B cell (primary cell): Measurements from ENCODE around the gene AADACL3. TPM values are rescaled to one million over a fixed set of nuclear protein-coding genes. Genes with fewer than 3 reads are reported as not detected.

Source experiments
- ATAC-seq: fragments of 200-7000 bp; cut with Tn5 transposase; one replicate; pipeline ENCODE4 v1.10.0; 2021; ENCODE audit warnings: low read depth, mild to moderate bottlenecking, moderate number of reproducible peaks, moderate library complexity
- CTCF ChIA-PET: fragments of 350-600 bp; sonication (Branson Sonifier 250); formaldehyde crosslinking; loops from one replicate; lab custom pipeline; 2021; ENCODE audit warnings: antibody characterized with exemption, inconsistent platforms; lab: Charles Lee
- POLR2A ChIA-PET: fragments of 350-600 bp; sonication (Branson Sonifier 250); formaldehyde crosslinking; loops from one replicate; lab custom pipeline; 2021; ENCODE audit warnings: antibody characterized with exemption; lab: Charles Lee
- DNase-seq: peaks from one replicate; pipeline ENCODE4 v3.0.0; 2013
- H2AFZ ChIP-seq: 2 replicates; pipeline ENCODE4 v1.6.1; 2012; ENCODE audit warnings: mild to moderate bottlenecking, low read depth, low read length; ENCODE audit not compliant: insufficient read depth, poor library complexity, severe bottlenecking
- H3K27ac ChIP-seq, 2 donors: 1 replicate in 1 of 2; 2 replicates in 1 of 2; pipeline ENCODE4 v1.5.1; 2012 to 2013; ENCODE audit warnings: low read length in 2 of 2, mild to moderate bottlenecking in 2 of 2, moderate library complexity in 1 of 2
- H3K27me3 ChIP-seq, 4 experiments: fragments of 200-600 bp in 1 of 4; sonication (generic) in 1 of 4; replicated peaks in 1 of 4; 1 replicate in 2 of 4; 2 replicates in 2 of 4; pipeline versions ENCODE4 v1.6.1 to v1.7.0; 2013 to 2016; ENCODE audit warnings: low read length in 3 of 4, mild to moderate bottlenecking in 2 of 4, mixed read lengths in 1 of 4, moderate library complexity in 1 of 4; ENCODE audit not compliant: insufficient read depth in 4 of 4, control insufficient read depth in 3 of 4; ENCODE audit errors: control extremely low read depth in 1 of 4
- H3K36me3 ChIP-seq, 2 experiments: replicated peaks in 1 of 2; 1 replicate in 1 of 2; 2 replicates in 1 of 2; pipeline versions ENCODE4 v1.6.1 to v1.7.1; 2013; ENCODE audit warnings: low read length in 1 of 2; ENCODE audit not compliant: insufficient read depth in 2 of 2, control insufficient read depth in 1 of 2; ENCODE audit errors: control extremely low read depth in 1 of 2, extremely low read depth in 1 of 2
- H3K4me1 ChIP-seq, 2 donors: fragments of 200-600 bp in 1 of 2; sonication (generic) in 1 of 2; 1 replicate in 1 of 2; 2 replicates in 1 of 2; pipeline versions ENCODE4 v1.5.1 to v1.6.1; 2013 to 2017; ENCODE audit warnings: low read length in 2 of 2; ENCODE audit not compliant: control insufficient read depth in 2 of 2, insufficient read depth in 2 of 2
- H3K4me2 ChIP-seq: replicated peaks from 2 replicates; pipeline ENCODE3; 2012; ENCODE audit warnings: mild to moderate bottlenecking, low read depth, low read length; ENCODE audit not compliant: poor library complexity, severe bottlenecking
- H3K4me3 ChIP-seq, 5 experiments: fragments of 200-600 bp in 1 of 5; sonication (generic) in 1 of 5; 1 replicate in 3 of 5; 2 replicates in 2 of 5; pipeline versions ENCODE4 v1.5.1 to v1.7.0; 2011 to 2016; ENCODE audit warnings: low read length in 4 of 5, mild to moderate bottlenecking in 4 of 5, low read depth in 2 of 5, control low read depth in 1 of 5, moderate library complexity in 1 of 5; ENCODE audit not compliant: insufficient read depth in 1 of 5; ENCODE audit errors: control extremely low read depth in 1 of 5, extremely low read depth in 1 of 5
- H3K79me2 ChIP-seq: fragments of 200-600 bp; sonication (generic); one replicate; pipeline ENCODE4 v1.6.0; 2016; ENCODE audit warnings: low read length; ENCODE audit not compliant: control insufficient read depth, insufficient read depth
- H3K9ac ChIP-seq: fragments of 200-600 bp; sonication (generic); 2 replicates; pipeline ENCODE4 v1.6.1; 2017; ENCODE audit warnings: mild to moderate bottlenecking, low read length, moderate library complexity
- H3K9me3 ChIP-seq, 3 donors: one replicate each; pipeline versions ENCODE4 v1.6.1 to v1.7.1; 2013; ENCODE audit warnings: low read length in 2 of 3; ENCODE audit not compliant: control insufficient read depth in 2 of 3, insufficient read depth in 1 of 3; ENCODE audit errors: control extremely low read depth in 1 of 3
- H4K20me1 ChIP-seq: 2 replicates; pipeline ENCODE4 v1.6.0; 2012; ENCODE audit warnings: mild to moderate bottlenecking, low read length; ENCODE audit not compliant: insufficient read depth, control insufficient read depth, poor library complexity, severe bottlenecking
- H3K27ac Mint-ChIP-seq: one replicate; pipeline ENCODE4 v1.8.0; 2021; ENCODE audit warnings: mixed read lengths
- H3K27me3 Mint-ChIP-seq: one replicate; pipeline ENCODE4 v1.8.0; 2021; ENCODE audit warnings: mixed read lengths
- H3K4me1 Mint-ChIP-seq: one replicate; pipeline ENCODE4 v1.8.0; 2021; ENCODE audit warnings: mixed read lengths
- H3K4me3 Mint-ChIP-seq: one replicate; pipeline ENCODE4 v1.8.0; 2021; ENCODE audit warnings: mixed read lengths
- H3K9me3 Mint-ChIP-seq: one replicate; pipeline ENCODE4 v1.8.0; 2022; ENCODE audit warnings: mixed read lengths; ENCODE audit not compliant: insufficient read depth
- CTCF ChIP-seq: fragments of 200-600 bp; IDR thresholded peaks from one replicate; pipeline ENCODE4 v1.8.0; 2022; ENCODE audit warnings: antibody characterized with exemption, mild to moderate bottlenecking
- EZH2 ChIP-seq: IDR thresholded peaks from 2 replicates; pipeline ENCODE4 v1.6.1; 2012; ENCODE audit warnings: borderline replicate concordance, low read depth, mild to moderate bottlenecking, moderate library complexity, low read length; ENCODE audit not compliant: insufficient read depth, poor library complexity, severe bottlenecking
- WGBS: methylation state at CpG from one replicate; pipeline ENCODE4 v1.1.5; 2013; ENCODE audit warnings: missing lambda C conversion rate; ENCODE audit not compliant: insufficient coverage; 5-methylcytosine and 5-hydroxymethylcytosine counted together
- intact Hi-C: fragments of 100-400 bp; cut with micrococcal nuclease; formaldehyde crosslinking; loops from one replicate; pipeline ENCODE4 v1.10.0; 2022
- polyA minus RNA-seq: library from RNA; depleted of rRNA, polyadenylated mRNA; stranded (reverse); fragments of >200 nt; gene quantifications from 2 replicates; pipeline ENCODE4 v1.2.3, GENCODE V29; 2012
- polyA plus RNA-seq: library from polyadenylated mRNA; depleted of rRNA; stranded (reverse); fragments of >200 nt; gene quantifications from 2 replicates; pipeline ENCODE4 v1.2.3, GENCODE V29; 2012
- total RNA-seq, 2 donors: library from RNA; stranded (reverse); fragments of 120-200 nt in 1 of 2; gene quantifications; 1 replicate in 1 of 2; 2 replicates in 1 of 2; pipeline versions ENCODE4 v1.2.3 to v1.2.4, GENCODE V29; 2013 to 2022

AADACL3 gene
- total RNA-seq (not detected in 2 replicates), polyA plus RNA-seq (not detected in 2 replicates), polyA minus RNA-seq (0.07 TPM in 1 of 2 replicates, not detected in the other)
- total RNA-seq (2013): not detected

- no peak for DNase-seq
- no peak within 1 kb of the TSS for H3K4me3 Mint-ChIP-seq
- H3K4me1 Mint-ChIP-seq: no peaks in the 10 kb centered on the region
- Histone ChIP-seq H3K4me1 (no peaks in the 10 kb centered on the region), H2AFZ (no peak within 1 kb of the TSS), H3K9me3 (no peaks in the 10 kb centered on the region), H3K4me2 (no peak within 1 kb of the TSS), H4K20me1 (no peaks in the 10 kb centered on the region), H3K27ac (no peak within 1 kb of the TSS), H3K36me3 (no peaks in the 10 kb centered on the region), H3K4me3 (no peak within 1 kb of the TSS), H3K79me2 (no peaks in the 10 kb centered on the region), H3K9ac (no peak within 1 kb of the TSS), H3K27me3 (no peaks in the 10 kb centered on the region)
- ChIA-PET CTCF (no interaction called here), POLR2A (no interaction called here)
- ATAC-seq: no peak
- H3K27ac Mint-ChIP-seq: no peak within 1 kb of the TSS
- H3K27me3 Mint-ChIP-seq: peaks cover 33% of the 10 kb centered on the region
- intact Hi-C loops: no loop called here
- H3K9me3 Mint-ChIP-seq: no peaks in the 10 kb centered on the region
- TF ChIP-seq EZH2: no peak
- no peak for TF ChIP-seq CTCF
- 84% methylated on average over 7 of the region's 8 CpGs for WGBS
Measured at GRCh38 chr1:12715896-12716437, at the start of gene AADACL3. TSS of gene AADACL3 (plus strand) at chr1:12716110. CDS start at chr1:12716177, 67 bp downstream.

GRCh38 chr1:12666141-12666735 is 49.7 kb upstream of the AADACL3 start:
- Histone ChIP-seq H3K4me3 (no peak overlapping the region), H3K4me1 (no peaks in the 10 kb centered on the region), H3K36me3 (no peaks in the 10 kb centered on the region), H3K9ac (no peak overlapping the region), H3K27me3 (peaks cover 0 to 3% (median 0%) of the 10 kb centered on the region in 4 experiments), H3K4me2 (no peak overlapping the region), H3K27ac (no peak overlapping the region), H4K20me1 (no peaks in the 10 kb centered on the region), H3K79me2 (no peaks in the 10 kb centered on the region), H2AFZ (no peak overlapping the region), H3K9me3 (peaks cover 3 to 7% (median 4%) of the 10 kb centered on the region in 3 donors)
- intact Hi-C loops: no loop called here
- H3K27me3 Mint-ChIP-seq: peaks cover 5% of the 10 kb centered on the region
- no peak overlapping the region for H3K27ac Mint-ChIP-seq
- H3K4me3 Mint-ChIP-seq: no peak overlapping the region
- DNase-seq: no peak
- peaks cover 7% of the 10 kb centered on the region for H3K9me3 Mint-ChIP-seq
- TF ChIP-seq EZH2: no peak
- TF ChIP-seq CTCF: no peak
- H3K4me1 Mint-ChIP-seq: no peaks in the 10 kb centered on the region
- ChIA-PET POLR2A (no interaction called here), CTCF (interaction anchor here (1.1 kb wide), 1 partner anchor 10 kb away, joined by 3 read pairs; no protein-coding TSS in a partner anchor)
- 92% methylated on average over 10 of the region's 15 CpGs for WGBS
- no peak for ATAC-seq
